Keratinocyte (primary cell): Measurements from ENCODE around the gene CAMKK2.

Experiments
- EZH2 ChIP-seq: IDR thresholded peaks from one replicate; pipeline ENCODE4 v1.6.1; 2012; ENCODE audit warnings: inconsistent platforms, mild to moderate bottlenecking, low read length, moderate library complexity
- TF ChIP-seq, protein P1 (sequence below), 3 experiments: IDR thresholded peaks in 1 of 3; conservative IDR thresholded peaks in 1 of 3; optimal IDR thresholded peaks in 1 of 3; 2 replicates in 2 of 3; 3 replicates in 1 of 3; pipeline versions ENCODE3 to v1.5.1; 2011; ENCODE audit warnings: low read length in 3 of 3, mild to moderate bottlenecking in 3 of 3, moderate library complexity in 2 of 3, control low read depth in 1 of 3, inconsistent platforms in 1 of 3; ENCODE audit not compliant: insufficient read depth in 2 of 3; ENCODE audit errors: extremely low read depth in 1 of 3

GRCh38 chr12:121218588-121219352 is 77.7 kb downstream of the CAMKK2 start:
- TF ChIP-seq, protein P1, sequence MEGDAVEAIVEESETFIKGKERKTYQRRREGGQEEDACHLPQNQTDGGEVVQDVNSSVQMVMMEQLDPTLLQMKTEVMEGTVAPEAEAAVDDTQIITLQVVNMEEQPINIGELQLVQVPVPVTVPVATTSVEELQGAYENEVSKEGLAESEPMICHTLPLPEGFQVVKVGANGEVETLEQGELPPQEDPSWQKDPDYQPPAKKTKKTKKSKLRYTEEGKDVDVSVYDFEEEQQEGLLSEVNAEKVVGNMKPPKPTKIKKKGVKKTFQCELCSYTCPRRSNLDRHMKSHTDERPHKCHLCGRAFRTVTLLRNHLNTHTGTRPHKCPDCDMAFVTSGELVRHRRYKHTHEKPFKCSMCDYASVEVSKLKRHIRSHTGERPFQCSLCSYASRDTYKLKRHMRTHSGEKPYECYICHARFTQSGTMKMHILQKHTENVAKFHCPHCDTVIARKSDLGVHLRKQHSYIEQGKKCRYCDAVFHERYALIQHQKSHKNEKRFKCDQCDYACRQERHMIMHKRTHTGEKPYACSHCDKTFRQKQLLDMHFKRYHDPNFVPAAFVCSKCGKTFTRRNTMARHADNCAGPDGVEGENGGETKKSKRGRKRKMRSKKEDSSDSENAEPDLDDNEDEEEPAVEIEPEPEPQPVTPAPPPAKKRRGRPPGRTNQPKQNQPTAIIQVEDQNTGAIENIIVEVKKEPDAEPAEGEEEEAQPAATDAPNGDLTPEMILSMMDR (optimal IDR thresholded peaks at IDR 0.05 in 1 of 3, IDR thresholded peaks at IDR 0.05 in 1 of 3, conservative IDR thresholded peaks at IDR 0.05 in 1 of 3; ENCODE audit: extremely low read depth in 1 of 3, insufficient read depth in 2 of 3, low read length in 3 of 3) = no peak
- TF ChIP-seq EZH2 = no peak
